HFFc6 (cell line): ENCODE measurements around the gene NPRL2. TPM values are rescaled to one million over a fixed set of nuclear protein-coding genes. Genes with fewer than 3 reads are reported as not detected.
A peak's percentile ranks its signal among the peaks of the same experiment; 100 is the strongest.

Source experiments
- DNase-seq: peaks from one replicate; pipeline ENCODE4 v3.0.0-alpha.2; 2018
- H3K27ac Mint-ChIP-seq: 2 replicates; pipeline ENCODE4 v1.8.0; 2020; ENCODE audit warnings: mild to moderate bottlenecking, mixed read lengths
- H3K27me3 Mint-ChIP-seq: 2 replicates; pipeline ENCODE4 v1.8.0; 2021; ENCODE audit warnings: mild to moderate bottlenecking, moderate library complexity, mixed read lengths; ENCODE audit not compliant: insufficient read depth
- H3K36me3 Mint-ChIP-seq: 2 replicates; pipeline ENCODE4 v1.8.0; 2021; ENCODE audit warnings: low read depth, mixed read lengths
- H3K4me1 Mint-ChIP-seq: 2 replicates; pipeline ENCODE4 v1.8.0; 2020; ENCODE audit warnings: low read depth, mixed read lengths
- H3K4me3 Mint-ChIP-seq: 2 replicates; pipeline ENCODE4 v1.8.0; 2020; ENCODE audit warnings: mild to moderate bottlenecking, moderate library complexity, mixed read lengths
- H3K9me3 Mint-ChIP-seq: 2 replicates; pipeline ENCODE4 v1.8.0; 2020; ENCODE audit warnings: mild to moderate bottlenecking, mixed read lengths
- CTCF ChIP-seq: fragments of 200-600 bp; sonication (generic); IDR thresholded peaks from 2 replicates; pipeline ENCODE4 v1.5.0; 2021; ENCODE audit warnings: antibody characterized with exemption, mild to moderate bottlenecking
- total RNA-seq, 6 experiments: library from RNA; stranded (reverse); fragmentation: NEBNext Ultra II Directional; extraction: Animal tissue kit (Norgen Biotek cat#: 25700); gene quantifications; 2 replicates in 1 of 6; 3 replicates in 5 of 6; pipeline ENCODE4 v1.2.3, GENCODE V29; 2021

NPRL2 gene
- total RNA-seq, 6 experiments from 2014 or later: 12.3 to 18.7 (median 17.4) TPM

GRCh38 chr3:50345008-50345407 lies 5.6 kb downstream of the NPRL2 start:
- peak overlapping the region; percentile 82; the same call in 1 of the 2 replicates for H3K4me3 Mint-ChIP-seq
- peaks cover 4% of the 10 kb centered on the region for H3K27me3 Mint-ChIP-seq
- no peaks in the 10 kb centered on the region for H3K9me3 Mint-ChIP-seq
- peaks cover 25% of the 10 kb centered on the region for H3K4me1 Mint-ChIP-seq
- no peak for TF ChIP-seq CTCF
- no peak overlapping the region for H3K27ac Mint-ChIP-seq
- H3K36me3 Mint-ChIP-seq: peaks cover 1% of the 10 kb centered on the region; the same call in 1 of the 2 replicates
- DNase-seq: no peak

- Mint-ChIP-seq H3K27ac (no peak overlapping the region), H3K27me3 (peaks cover 6% of the 10 kb centered on the region), H3K36me3 (peaks cover 16% of the 10 kb centered on the region), H3K4me1 (peaks cover 41% of the 10 kb centered on the region), H3K9me3 (no peaks in the 10 kb centered on the region), H3K4me3 (no peak overlapping the region)
- TF ChIP-seq CTCF: peak; percentile 27; the same call in 1 of the 2 replicates
- no peak for DNase-seq
Observed at GRCh38 chr3:50342813-50343633, 7.6 kb downstream of the NPRL2 start.

GRCh38 chr3:50341996-50342650 lies 8.5 kb downstream of the NPRL2 start:
- TF ChIP-seq CTCF: no peak
- no peak for DNase-seq
- Mint-ChIP-seq H3K27me3 (peaks cover 6% of the 10 kb centered on the region), H3K4me3 (peak overlapping the region; percentile 96; the same call in 1 of the 2 replicates), H3K36me3 (peaks cover 16% of the 10 kb centered on the region), H3K27ac (no peak overlapping the region), H3K9me3 (no peaks in the 10 kb centered on the region), H3K4me1 (peaks cover 37% of the 10 kb centered on the region)

GRCh38 chr3:50341537-50341936 lies 9.0 kb downstream of the NPRL2 start:
- TF ChIP-seq CTCF: no peak
- H3K27me3 Mint-ChIP-seq: peaks cover 5% of the 10 kb centered on the region
- H3K4me3 Mint-ChIP-seq: peak overlapping the region; percentile 96
- DNase-seq: no peak
- H3K27ac Mint-ChIP-seq: no peak overlapping the region
- peaks cover 35% of the 10 kb centered on the region for H3K4me1 Mint-ChIP-seq
- H3K9me3 Mint-ChIP-seq: no peaks in the 10 kb centered on the region
- H3K36me3 Mint-ChIP-seq: peaks cover 18% of the 10 kb centered on the region

- peak; percentile 48 for DNase-seq
- TF ChIP-seq CTCF: no peak; the same call in 1 of the 2 replicates
- Mint-ChIP-seq H3K9me3 (no peaks in the 10 kb centered on the region), H3K27me3 (peaks cover 4% of the 10 kb centered on the region), H3K36me3 (peaks cover 23% of the 10 kb centered on the region), H3K4me3 (peak within 1 kb of the TSS; percentile 96), H3K27ac (peak within 1 kb of the TSS; percentile 95), H3K4me1 (peaks cover 35% of the 10 kb centered on the region)
Observed at GRCh38 chr3:50340448-50341329, 9.9 kb downstream of the NPRL2 start, which contains the start of gene RASSF1. TSS of gene RASSF1 (minus strand) at chr3:50340836. CDS start at chr3:50340805, 31 bp downstream.
